ENCODE data around the gene PRKAG2.

DNA sequence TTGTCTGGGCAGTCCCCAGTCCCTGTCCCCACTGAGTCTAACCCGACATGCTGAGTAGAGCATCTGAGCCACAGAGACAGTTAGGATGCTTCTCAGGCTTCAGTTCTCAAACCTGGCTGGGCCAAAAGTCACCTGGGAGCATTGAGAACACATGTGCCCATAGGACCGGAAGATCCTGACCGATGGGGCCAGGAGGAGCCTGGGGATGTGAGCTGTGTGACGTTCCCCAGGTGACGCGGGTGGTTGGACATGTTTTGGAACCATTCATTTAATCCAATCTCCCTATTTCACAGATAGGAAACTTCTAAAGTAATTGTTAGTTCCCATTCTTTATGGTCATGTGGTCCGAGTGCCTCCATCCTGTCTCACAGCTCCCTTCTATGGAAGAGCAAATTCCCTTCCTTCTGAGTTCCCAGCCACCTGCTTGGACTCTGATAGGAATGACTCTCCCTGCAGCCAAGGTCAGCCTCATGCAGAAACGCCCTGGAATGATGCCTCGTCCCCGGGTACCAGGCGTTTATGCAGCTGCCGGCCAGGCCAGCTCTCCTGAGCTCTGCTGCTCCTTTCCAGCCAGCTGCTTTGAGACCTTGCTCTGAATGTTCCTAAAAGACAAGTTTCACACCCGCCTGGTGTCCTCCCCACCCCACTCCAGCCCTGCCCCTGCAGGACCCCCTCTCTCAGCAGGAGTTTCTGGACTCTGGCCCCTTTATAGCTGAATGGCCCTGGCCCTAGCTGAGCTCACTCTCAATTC is 190.7 kb downstream of the PRKAG2 start:
- TF ChIP-seq, protein P1, sequence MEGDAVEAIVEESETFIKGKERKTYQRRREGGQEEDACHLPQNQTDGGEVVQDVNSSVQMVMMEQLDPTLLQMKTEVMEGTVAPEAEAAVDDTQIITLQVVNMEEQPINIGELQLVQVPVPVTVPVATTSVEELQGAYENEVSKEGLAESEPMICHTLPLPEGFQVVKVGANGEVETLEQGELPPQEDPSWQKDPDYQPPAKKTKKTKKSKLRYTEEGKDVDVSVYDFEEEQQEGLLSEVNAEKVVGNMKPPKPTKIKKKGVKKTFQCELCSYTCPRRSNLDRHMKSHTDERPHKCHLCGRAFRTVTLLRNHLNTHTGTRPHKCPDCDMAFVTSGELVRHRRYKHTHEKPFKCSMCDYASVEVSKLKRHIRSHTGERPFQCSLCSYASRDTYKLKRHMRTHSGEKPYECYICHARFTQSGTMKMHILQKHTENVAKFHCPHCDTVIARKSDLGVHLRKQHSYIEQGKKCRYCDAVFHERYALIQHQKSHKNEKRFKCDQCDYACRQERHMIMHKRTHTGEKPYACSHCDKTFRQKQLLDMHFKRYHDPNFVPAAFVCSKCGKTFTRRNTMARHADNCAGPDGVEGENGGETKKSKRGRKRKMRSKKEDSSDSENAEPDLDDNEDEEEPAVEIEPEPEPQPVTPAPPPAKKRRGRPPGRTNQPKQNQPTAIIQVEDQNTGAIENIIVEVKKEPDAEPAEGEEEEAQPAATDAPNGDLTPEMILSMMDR (IDR thresholded peaks at IDR 0.05; ENCODE audit: low read depth, low read length, missing input control), result no peak
- no peak for TF ChIP-seq REST (IDR thresholded peaks at IDR 0.05)
- no peak for TF ChIP-seq TAF1 (conservative IDR thresholded peaks at IDR 0.05)
- TF ChIP-seq GABPA (IDR thresholded peaks at IDR 0.05 in 1 of 2, conservative IDR thresholded peaks at IDR 0.05 in 1 of 2), result no peak
- no peak for TF ChIP-seq EGR1 (IDR thresholded peaks at IDR 0.05; ENCODE audit: low read depth in 2 of 2)
- no peak for TF ChIP-seq SP1 (IDR thresholded peaks at IDR 0.05)
- TF ChIP-seq JUND (IDR thresholded peaks at IDR 0.05), result no peak
- TF ChIP-seq ZBTB33 (IDR thresholded peaks at IDR 0.05), result no peak
- no peak for TF ChIP-seq RAD21 (IDR thresholded peaks at IDR 0.05)
- TF ChIP-seq FOXA1 (IDR thresholded peaks at IDR 0.05), result no peak
- TF ChIP-seq YY1 (IDR thresholded peaks at IDR 0.05), result no peak
- TF ChIP-seq, protein P2, sequence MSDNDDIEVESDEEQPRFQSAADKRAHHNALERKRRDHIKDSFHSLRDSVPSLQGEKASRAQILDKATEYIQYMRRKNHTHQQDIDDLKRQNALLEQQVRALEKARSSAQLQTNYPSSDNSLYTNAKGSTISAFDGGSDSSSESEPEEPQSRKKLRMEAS (IDR thresholded peaks at IDR 0.05), result no peak
- no peak for TF ChIP-seq NR2F2 (IDR thresholded peaks at IDR 0.05)
